Heart right ventricle (tissue), 16 donors: ENCODE results near the gene RNASE7. TPM values are rescaled to one million over a fixed set of nuclear protein-coding genes. Genes with fewer than 3 reads are reported as not detected.

Experiments
- ATAC-seq, 8 donors: fragments of 200-7000 bp; cut with Tn5 transposase; one replicate each; pipeline ENCODE4 v1.9.1; 2020; ENCODE audit warnings: mild to moderate bottlenecking in 8 of 8, moderate library complexity in 8 of 8, moderate number of reproducible peaks in 1 of 8
- DNase-seq, 2 donors: peaks; one replicate each; pipeline ENCODE4 v3.0.0-alpha.2; 2020
- H3K27ac ChIP-seq, 10 donors: fragments of 200-600 bp; sonication (generic) in 2 of 10; one replicate each; pipeline versions ENCODE4 v1.5.0 to v1.8.0; 2020 to 2022; ENCODE audit warnings: mild to moderate bottlenecking in 3 of 10
- H3K27me3 ChIP-seq, 7 donors: fragments of 200-600 bp; one replicate each; pipeline ENCODE4 v1.8.0; 2021 to 2022; ENCODE audit warnings: mild to moderate bottlenecking in 2 of 7
- H3K36me3 ChIP-seq, 9 donors: fragments of 200-600 bp; sonication (generic) in 1 of 9; one replicate each; pipeline versions ENCODE4 v1.5.0 to v1.8.0; 2020 to 2022; ENCODE audit warnings: mild to moderate bottlenecking in 2 of 9
- H3K4me1 ChIP-seq, 9 donors: fragments of 200-600 bp; sonication (generic) in 1 of 9; one replicate each; pipeline versions ENCODE4 v1.5.0 to v1.8.0; 2020 to 2022; ENCODE audit warnings: mild to moderate bottlenecking in 4 of 9
- H3K4me3 ChIP-seq, 10 donors: fragments of 200-600 bp; sonication (generic) in 2 of 10; one replicate each; pipeline versions ENCODE4 v1.5.0 to v1.8.0; 2020 to 2022; ENCODE audit warnings: mild to moderate bottlenecking in 7 of 10, moderate library complexity in 2 of 10
- H3K9me3 ChIP-seq, 11 donors: fragments of 200-600 bp in 10 of 11; sonication (generic) in 2 of 11; one replicate each; pipeline versions ENCODE4 v1.5.0 to v1.8.0; 2013 to 2022; ENCODE audit warnings: mild to moderate bottlenecking in 2 of 11, control low read depth in 1 of 11, moderate library complexity in 1 of 11
- CTCF ChIP-seq, 9 donors: fragments of 200-600 bp; sonication (generic) in 2 of 9; IDR thresholded peaks; one replicate each; pipeline versions ENCODE4 v1.5.0 to v1.8.0; 2021 to 2022; ENCODE audit warnings: antibody characterized with exemption in 9 of 9, mild to moderate bottlenecking in 5 of 9, moderate library complexity in 1 of 9
- WGBS, 2 donors: extraction: QIAGEN DNeasy Blood & Tissue Kit; methylation state at CpG; one replicate each; pipeline ENCODE4 v1.1.7; 2013; ENCODE audit warnings: inconsistent platforms in 1 of 2; 5-methylcytosine and 5-hydroxymethylcytosine counted together
- intact Hi-C, 10 donors: fragments of 100-400 bp; cut with DNase I; formaldehyde crosslinking; loops; one replicate each; pipeline versions ENCODE4 v1.11.1 to v1.14.2; 2022
- polyA plus RNA-seq, 2 donors: library from polyadenylated mRNA; stranded (reverse); fragments of 200-250 nt; gene quantifications; one replicate each; pipeline ENCODE4 v1.2.3, GENCODE V29; 2013
- total RNA-seq, 10 donors: library from RNA; stranded (reverse); fragmentation: NEBNext Ultra II Directional in 3 of 10; extraction: Animal tissue kit (Norgen Biotek cat#: 25700) in 3 of 10; gene quantifications; one replicate each; pipeline versions ENCODE4 v1.2.1 to v1.2.4, GENCODE V29; 2021 to 2023
- donor health status: Arrhythmogenic right ventricular cardiomyopathy.
- donor health status: ischemic (EF 13 %, LVEDD 7.1; RV severe dilation, severe dysfunction).
- donor health status: healthy with polysubstance abuse.
- donor health status: DM: no; HTN: yes; CAD: no.
- donor health status: DM: no; HTN: no; CAD: no.
- donor health status: ischemic (EF 25% LVEDD 6.9; RV normal size, moderate dysfunction).
- donor health status: ischemic (EF 25% LVEDD 5.7; RV mildly dilated, moderate dysfunction).
- donor health status: healthy.
- donor health status: DM: yes; HTN: yes; CAD: no.
- donor health status: Ischemic cardiomyopathy.
- donor health status: ischemic (EF 35%, LVEDD 5.7; RV mildly dilated, moderate dysfunction).
- donor health status: nonischemic (EF 11% LVEDD 7.7; RV severe dilation, severe dysfunction).
- donor health status: DM: yes; HTN: yes; CAD: no.
- donor health status: PGD.
- donor health status: ischemic (EF 29% LVEDD 5.4; RV normal size, mild dysfunction).
- donor health status: nonischemic (EF 23%, LVEDD 6.1; RV moderate dilation, normal function).

RNASE7 gene
- total and polyA plus RNA-seq, 12 donors: 0.03 TPM; not detected in 11

GRCh38 chr14:21088687-21089086 is 46.5 kb downstream of the RNASE7 start:
- ATAC-seq (no peak), DNase-seq (no peak)
- no peak overlapping the region for H3K4me3 ChIP-seq
- no peaks in the 10 kb centered on the region for H3K27me3 ChIP-seq
- peaks cover 0 to 55% (median 9%) of the 10 kb centered on the region in 9 donors for H3K4me1 ChIP-seq
- TF ChIP-seq CTCF (IDR thresholded peaks at IDR 0.05): no peak
- intact Hi-C loops: loop anchor here in 1 of 10 donors (5.0 kb wide), 1 partner anchor 66 kb away; no protein-coding TSS in a partner anchor
- WGBS, 2 donors: 87 to 89% methylated on average over 4 of the region's 4 CpGs
- H3K27ac ChIP-seq: peak overlapping the region in 2 of 10 donors; percentile 20 to 21
- no peaks in the 10 kb centered on the region for H3K9me3 ChIP-seq
- peaks cover 0 to 94% (median 57%) of the 10 kb centered on the region in 9 donors for H3K36me3 ChIP-seq

- no peak for DNase-seq
- WGBS, 2 donors: 45 to 69% methylated on average over 1 of the region's 1 CpG
- no peak for ATAC-seq
- Histone ChIP-seq H3K9me3 (no peaks in the 10 kb centered on the region), H3K4me3 (no peak overlapping the region), H3K27me3 (no peaks in the 10 kb centered on the region), H3K36me3 (peaks cover 0 to 88% (median 51%) of the 10 kb centered on the region in 9 donors), H3K27ac (peak overlapping the region in 1 of 10 donors; percentile 21), H3K4me1 (peaks cover 0 to 49% (median 9%) of the 10 kb centered on the region in 9 donors)
- no peak for TF ChIP-seq CTCF (IDR thresholded peaks at IDR 0.05)
- intact Hi-C loops: loop anchor here in 1 of 10 donors (5.0 kb wide), 1 partner anchor 67 kb away; no protein-coding TSS in a partner anchor
Measured at GRCh38 chr14:21089271-21089670, 47.1 kb downstream of the RNASE7 start.

GRCh38 chr14:21089877-21090193 is 47.7 kb downstream of the RNASE7 start:
- no peaks in the 10 kb centered on the region for H3K27me3 ChIP-seq
- 68 to 82% methylated on average over 5 of the region's 5 CpGs for WGBS, 2 donors
- H3K4me1 ChIP-seq: peaks cover 0 to 43% (median 9%) of the 10 kb centered on the region in 9 donors
- ATAC-seq (no peak), DNase-seq (no peak)
- TF ChIP-seq CTCF (IDR thresholded peaks at IDR 0.05): no peak
- H3K4me3 ChIP-seq: no peak overlapping the region
- intact Hi-C loops: loop anchor here in 7 of 10 donors (5.0 kb wide), 3 partner anchors 68 to 78 kb away; no protein-coding TSS in a partner anchor
- no peaks in the 10 kb centered on the region for H3K9me3 ChIP-seq
- H3K36me3 ChIP-seq: peaks cover 0 to 83% (median 46%) of the 10 kb centered on the region in 9 donors
- H3K27ac ChIP-seq: peak overlapping the region in 1 of 10 donors; percentile 21

GRCh38 chr14:21090194-21090939 is 48.2 kb downstream of the RNASE7 start:
- peaks cover 0 to 77% (median 41%) of the 10 kb centered on the region in 9 donors for H3K36me3 ChIP-seq

More at GRCh38 chr14:21090194-21090939, 48.2 kb downstream of the RNASE7 start:
- ATAC-seq (peak in 2 of 8 donors; percentile 1 to 4), DNase-seq (peak; percentile 14 to 57)
- no peaks in the 10 kb centered on the region for H3K27me3 ChIP-seq
- peak; percentile 30 to 55 (median 44) for TF ChIP-seq CTCF (IDR thresholded peaks at IDR 0.05)
- no peak overlapping the region for H3K4me3 ChIP-seq
- H3K9me3 ChIP-seq: no peaks in the 10 kb centered on the region
- peaks cover 0 to 38% (median 8%) of the 10 kb centered on the region in 9 donors for H3K4me1 ChIP-seq
- peak overlapping the region in 1 of 10 donors; percentile 21 for H3K27ac ChIP-seq
- intact Hi-C loops: loop anchor here in 7 of 10 donors (5.0 kb wide), 2 partner anchors 73 to 78 kb away; no protein-coding TSS in a partner anchor
- WGBS, 2 donors: 90 to 91% methylated on average over 34 to 45 of the region's 45 CpGs
